ENCODE data around the gene HELB. TPM values are rescaled to one million over a fixed set of nuclear protein-coding genes. Genes with fewer than 3 reads are reported as not detected.
A peak's percentile ranks its signal among the peaks of the same experiment; 100 is the strongest.

The HELB gene
- total RNA-seq, 2 experiments from 2014 or later = 16.1 to 16.2 TPM

GRCh38 chr12:66335746-66336145, 33.5 kb downstream of the HELB start:
- peaks cover 45% of the 10 kb centered on the region for H3K36me3 Mint-ChIP-seq (ENCODE audit: low read depth)
- ChIA-PET POLR2A (no interaction called here), CTCF (no interaction called here)
- intact Hi-C loops (cut with micrococcal nuclease) = no loop called here
- H3K9me3 Mint-ChIP-seq = peaks cover 9% of the 10 kb centered on the region
- DNase-seq (no peak), ATAC-seq (no peak)
- TF ChIP-seq CTCF (IDR thresholded peaks at IDR 0.05) = no peak
- H3K27me3 Mint-ChIP-seq = no peaks in the 10 kb centered on the region
- H3K4me3 Mint-ChIP-seq = no peak overlapping the region
- no peak overlapping the region for H3K27ac Mint-ChIP-seq
- H3K4me1 Mint-ChIP-seq (ENCODE audit: low read depth) = peaks cover 12% of the 10 kb centered on the region

GRCh38 chr12:66337381-66338010, 35.2 kb downstream of the HELB start:
- no peak for DNase-seq
- peaks cover 3% of the 10 kb centered on the region for H3K4me1 Mint-ChIP-seq (ENCODE audit: low read depth)
- peaks cover 44% of the 10 kb centered on the region for H3K36me3 Mint-ChIP-seq (ENCODE audit: low read depth)
- H3K27me3 Mint-ChIP-seq = no peaks in the 10 kb centered on the region
- no peak overlapping the region for H3K27ac Mint-ChIP-seq
- CTCF ChIA-PET = no interaction called here
- intact Hi-C loops (cut with micrococcal nuclease) = no loop called here
- POLR2A ChIA-PET = no interaction called here
- no peak overlapping the region for H3K4me3 Mint-ChIP-seq
- H3K9me3 Mint-ChIP-seq = peaks cover 20% of the 10 kb centered on the region
- no peak for TF ChIP-seq CTCF (IDR thresholded peaks at IDR 0.05)
- ATAC-seq = no peak

DNA sequence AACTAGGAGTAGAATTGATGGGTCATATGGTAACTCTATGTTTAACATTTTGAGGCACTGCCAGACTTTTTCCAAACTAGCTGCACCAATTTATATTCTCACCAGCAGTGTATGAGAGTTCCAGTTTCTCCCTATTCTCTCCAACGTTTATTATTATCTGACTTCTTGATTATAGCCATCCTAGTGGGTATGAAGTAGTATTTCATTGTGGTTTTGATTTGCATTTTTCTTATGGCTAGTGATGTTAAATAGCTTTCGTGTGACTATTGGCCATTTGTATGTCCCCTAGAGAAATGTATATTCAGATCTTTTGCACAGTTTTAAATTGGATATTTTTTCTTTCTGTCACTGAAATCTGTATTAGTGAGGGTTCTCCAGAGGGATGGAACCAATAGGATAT, 37.8 kb downstream of the HELB start:
- H3K4me1 Mint-ChIP-seq (ENCODE audit: low read depth) = peaks cover 10% of the 10 kb centered on the region
- no peak overlapping the region for H3K27ac Mint-ChIP-seq
- no peak for TF ChIP-seq CTCF (IDR thresholded peaks at IDR 0.05)
- peaks cover 20% of the 10 kb centered on the region for H3K9me3 Mint-ChIP-seq
- intact Hi-C loops (cut with micrococcal nuclease) = no loop called here
- no peak for ATAC-seq
- POLR2A ChIA-PET = no interaction called here
- DNase-seq = no peak
- no peak overlapping the region for H3K4me3 Mint-ChIP-seq
- peaks cover 56% of the 10 kb centered on the region for H3K36me3 Mint-ChIP-seq (ENCODE audit: low read depth)
- H3K27me3 Mint-ChIP-seq = no peaks in the 10 kb centered on the region
- CTCF ChIA-PET = no interaction called here

- Mint-ChIP-seq H3K9me3 (peaks cover 20% of the 10 kb centered on the region), H3K4me3 (no peak overlapping the region), H3K27ac (no peak overlapping the region), H3K4me1 (ENCODE audit: low read depth) (peaks cover 15% of the 10 kb centered on the region), H3K27me3 (no peaks in the 10 kb centered on the region), H3K36me3 (ENCODE audit: low read depth) (peaks cover 66% of the 10 kb centered on the region)
- DNase-seq (no peak), ATAC-seq (no peak)
- CTCF ChIA-PET = no interaction called here
- POLR2A ChIA-PET = no interaction called here
- no peak for TF ChIP-seq CTCF (IDR thresholded peaks at IDR 0.05)
- intact Hi-C loops (cut with micrococcal nuclease) = no loop called here
Measured at GRCh38 chr12:66341126-66341525, 38.8 kb downstream of the HELB start.

DNA sequence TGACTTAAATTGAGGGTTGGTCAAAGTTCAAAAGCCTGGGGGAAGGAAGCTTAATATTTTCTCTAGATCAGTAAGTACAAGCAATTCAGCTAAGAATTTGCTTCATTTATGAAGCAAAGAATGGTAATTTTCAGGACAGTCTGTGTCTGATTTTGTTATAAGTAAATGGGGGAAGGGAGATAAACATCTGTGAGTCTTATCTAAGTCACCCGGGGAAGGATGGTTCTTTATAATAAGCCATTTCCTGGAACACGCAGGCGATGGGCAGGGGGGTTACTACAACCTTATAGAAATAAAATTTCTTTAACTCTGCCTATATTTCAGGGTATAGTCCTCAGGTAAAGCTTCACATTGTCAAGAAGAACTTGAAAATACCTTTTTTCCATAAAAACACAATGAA, 42.9 kb downstream of the HELB start:
- POLR2A ChIA-PET = interaction anchor here (0.9 kb wide), 1 partner anchor 11 kb away, joined by 3 read pairs; no protein-coding TSS in a partner anchor
- TF ChIP-seq CTCF (IDR thresholded peaks at IDR 0.05) = no peak
- DNase-seq (no peak), ATAC-seq (no peak)
- CTCF ChIA-PET = interaction anchor here (0.7 to 0.8 kb wide), 2 partner anchors 16 to 77 kb away, joined by 3 read pairs; no protein-coding TSS in a partner anchor
- intact Hi-C loops (cut with micrococcal nuclease) = no loop called here
- H3K4me1 Mint-ChIP-seq (ENCODE audit: low read depth) = peaks cover 21% of the 10 kb centered on the region
- peak overlapping the region; percentile 40 for H3K27ac Mint-ChIP-seq
- H3K27me3 Mint-ChIP-seq = no peaks in the 10 kb centered on the region
- peaks cover 64% of the 10 kb centered on the region for H3K36me3 Mint-ChIP-seq (ENCODE audit: low read depth)
- no peak overlapping the region for H3K4me3 Mint-ChIP-seq
- peaks cover 14% of the 10 kb centered on the region for H3K9me3 Mint-ChIP-seq

Data from activated CD8-positive, alpha-beta T cell treated with anti-CD3 and anti-CD28 coated beads for 36 hours (primary cell).